ENCODE data around the gene SRPK3.
"Not testable (repeated sequence)": the region's sequence is repeated elsewhere in the genome, so short reads cannot be mapped to it uniquely, and the experiment has no call there.

Gene SRPK3

GRCh38 chrX:153744210-153745066 is 36.4 kb upstream of the SRPK3 start:
- FAIRE-seq (no peak), DNase-seq (ENCODE audit: low spot score) (no peak)

GRCh38 chrX:153745067-153745433 is 35.8 kb upstream of the SRPK3 start:
- DNase-seq (ENCODE audit: low spot score); FAIRE-seq: not testable (repeated sequence)

GRCh38 chrX:153746359-153746758 is 34.5 kb upstream of the SRPK3 start:
- DNase-seq (ENCODE audit: low spot score) (no peak), FAIRE-seq (no peak)

- not testable (repeated sequence) for DNase-seq (ENCODE audit: low spot score); FAIRE-seq
These were observed 33.9 kb upstream of the SRPK3 start for GRCh38 chrX:153746991-153747390.

GRCh38 chrX:153749017-153749416 is 31.8 kb upstream of the SRPK3 start:
- FAIRE-seq; DNase-seq (ENCODE audit: low spot score): not testable (repeated sequence)

- no peak for FAIRE-seq
- no peak for DNase-seq (ENCODE audit: low spot score)
These were observed 30.6 kb upstream of the SRPK3 start for GRCh38 chrX:153750127-153750774.

GRCh38 chrX:153755136-153755535 is 25.7 kb upstream of the SRPK3 start:
- FAIRE-seq (no peak), DNase-seq (ENCODE audit: low spot score) (no peak)

GRCh38 chrX:153761863-153762262 is 19.0 kb upstream of the SRPK3 start:
- FAIRE-seq (no peak), DNase-seq (ENCODE audit: low spot score) (no peak)

- FAIRE-seq: no peak
- no peak for DNase-seq (ENCODE audit: low spot score)
These were observed 18.1 kb upstream of the SRPK3 start for GRCh38 chrX:153762626-153763173.

- FAIRE-seq (no peak), DNase-seq (ENCODE audit: low spot score) (no peak)
These were observed 17.4 kb upstream of the SRPK3 start for GRCh38 chrX:153763298-153763932.

- DNase-seq (ENCODE audit: low spot score) (peak; percentile 64), FAIRE-seq (peak; percentile 73)
These were observed 16.7 kb upstream of the SRPK3 start, which contains the start of gene PLXNB3 for GRCh38 chrX:153763989-153764755. Gene PLXNB3, plus strand, starts transcription at chrX:153764249. Its CDS starts 1,287 bp downstream, at chrX:153765536.

- DNase-seq (ENCODE audit: low spot score) (no peak), FAIRE-seq (no peak)
These were observed 16.1 kb upstream of the SRPK3 start for GRCh38 chrX:153764786-153765137.

GRCh38 chrX:153765138-153766079 is 15.4 kb upstream of the SRPK3 start:
- peak; percentile 10 for DNase-seq (ENCODE audit: low spot score)
- FAIRE-seq: no peak

GRCh38 chrX:153766098-153766817 is 14.6 kb upstream of the SRPK3 start:
- DNase-seq (ENCODE audit: low spot score) (peak; percentile 65), FAIRE-seq (peak; percentile 31)

- DNase-seq (ENCODE audit: low spot score) (no peak), FAIRE-seq (no peak)
These were observed 13.8 kb upstream of the SRPK3 start for GRCh38 chrX:153766871-153767673.

- DNase-seq (ENCODE audit: low spot score): no peak
These were observed 13.2 kb upstream of the SRPK3 start for GRCh38 chrX:153767674-153768055.

GRCh38 chrX:153768311-153769157 is 12.3 kb upstream of the SRPK3 start:
- no peak for FAIRE-seq

More at GRCh38 chrX:153767674-153768055, 13.2 kb upstream of the SRPK3 start:
- FAIRE-seq: no peak

More at GRCh38 chrX:153768311-153769157, 12.3 kb upstream of the SRPK3 start:
- no peak for DNase-seq (ENCODE audit: low spot score)
